Mesodermal cell (in vitro differentiated cells): Measurements from ENCODE around the gene ZNF892. TPM values are rescaled to one million over a fixed set of nuclear protein-coding genes. Genes with fewer than 3 reads are reported as not detected.

ENCODE experiments used
- H3K27ac ChIP-seq: 2 replicates; pipeline ENCODE4 v1.7.0; 2013; ENCODE audit warnings: mild to moderate bottlenecking, low read depth, low read length, moderate library complexity; ENCODE audit not compliant: severe bottlenecking
- H3K36me3 ChIP-seq: 2 replicates; pipeline ENCODE4 v1.7.1; 2013; ENCODE audit warnings: mild to moderate bottlenecking, low read length, moderate library complexity; ENCODE audit not compliant: control insufficient read depth, insufficient read depth
- H3K4me1 ChIP-seq: one replicate; pipeline ENCODE4 v1.7.1; 2013; ENCODE audit warnings: mild to moderate bottlenecking, low read length; ENCODE audit not compliant: insufficient read depth, control insufficient read depth, poor library complexity, severe bottlenecking
- H3K4me3 ChIP-seq: 2 replicates; pipeline ENCODE4 v1.7.0; 2013; ENCODE audit warnings: low read length, control low read depth, mild to moderate bottlenecking; ENCODE audit not compliant: insufficient read depth, poor library complexity, severe bottlenecking; ENCODE audit errors: extremely low read depth
- H3K9me3 ChIP-seq: 2 replicates; pipeline ENCODE4 v1.7.1; 2013; ENCODE audit warnings: mild to moderate bottlenecking, low read length, moderate library complexity; ENCODE audit not compliant: control insufficient read depth
- WGBS, 2 experiments: methylation state at CpG; one replicate each; pipeline ENCODE4 v1.1.5; 2013; ENCODE audit warnings: missing lambda C conversion rate in 2 of 2; ENCODE audit not compliant: insufficient coverage in 2 of 2; 5-methylcytosine and 5-hydroxymethylcytosine counted together
- polyA plus RNA-seq, 2 experiments: library from polyadenylated mRNA; stranded (reverse); fragments of 50-300 nt; gene quantifications; one replicate each; pipeline ENCODE4 v1.2.3, GENCODE V29; 2013

The ZNF892 gene
- polyA plus RNA-seq (2013, experiment 1 of 2) = 3.7 TPM
- polyA plus RNA-seq (2013, experiment 2 of 2) = 3.3 TPM

- 1 to 2% methylated on average over 38 to 59 of the region's 74 CpGs for WGBS, 2 experiments
- H3K4me3 ChIP-seq = peak within 1 kb of the TSS; percentile 69
- H3K9me3 ChIP-seq = peaks cover 33% of the 10 kb centered on the region
- H3K4me1 ChIP-seq = no peaks in the 10 kb centered on the region
- H3K27ac ChIP-seq = peak within 1 kb of the TSS; percentile 65
- H3K36me3 ChIP-seq = peaks cover 35% of the 10 kb centered on the region
These were observed at the start of gene ZNF892 for GRCh38 chr2:95207111-95207961. Gene ZNF892, plus strand, starts transcription at chr2:95207521. Its CDS starts 295 bp downstream, at chr2:95207816.

- H3K27ac ChIP-seq = no peak overlapping the region
- peak overlapping the region; percentile 65 for H3K4me3 ChIP-seq
- peaks cover 39% of the 10 kb centered on the region for H3K36me3 ChIP-seq
- peaks cover 27% of the 10 kb centered on the region for H3K9me3 ChIP-seq
- H3K4me1 ChIP-seq = no peaks in the 10 kb centered on the region
- 83 to 87% methylated on average over 6 to 8 of the region's 10 CpGs for WGBS, 2 experiments
These were observed 48.9 kb upstream of the ZNF892 start for GRCh38 chr2:95158441-95158840.

GRCh38 chr2:95158891-95159619 lies 48.3 kb upstream of the ZNF892 start:
- H3K27ac ChIP-seq = no peak overlapping the region
- peaks cover 38% of the 10 kb centered on the region for H3K36me3 ChIP-seq
- peaks cover 25% of the 10 kb centered on the region for H3K9me3 ChIP-seq
- 9 to 10% methylated on average over 34 of the region's 58 CpGs for WGBS, 2 experiments
- no peaks in the 10 kb centered on the region for H3K4me1 ChIP-seq
- H3K4me3 ChIP-seq = peak overlapping the region; percentile 65

- H3K4me1 ChIP-seq = peaks cover 4% of the 10 kb centered on the region
- peak within 1 kb of the TSS; percentile 65 for H3K4me3 ChIP-seq
- no peak within 1 kb of the TSS for H3K27ac ChIP-seq
- H3K36me3 ChIP-seq = peaks cover 31% of the 10 kb centered on the region
- 17 to 19% methylated on average over 37 to 52 of the region's 64 CpGs for WGBS, 2 experiments
- H3K9me3 ChIP-seq = peaks cover 19% of the 10 kb centered on the region
These were observed 47.5 kb upstream of the ZNF892 start, which contains the start of gene ZNF514 for GRCh38 chr2:95159690-95160449. Gene ZNF514, minus strand, starts transcription at chr2:95159848. Its CDS starts 6,595 bp downstream, at chr2:95153253.

GRCh38 chr2:95165030-95165370 lies 42.3 kb upstream of the ZNF892 start:
- Histone ChIP-seq H3K4me1 (peaks cover 8% of the 10 kb centered on the region), H3K4me3 (peak overlapping the region; percentile 77), H3K27ac (peak overlapping the region; percentile 93), H3K9me3 (peaks cover 4% of the 10 kb centered on the region), H3K36me3 (peaks cover 6% of the 10 kb centered on the region)
- 2 to 5% methylated on average over 8 to 9 of the region's 9 CpGs for WGBS, 2 experiments

GRCh38 chr2:95165371-95166064 lies 41.8 kb upstream of the ZNF892 start, which contains the start of gene ZNF2:
Gene ZNF2, plus strand, starts transcription at chr2:95165809. Its CDS starts 10,418 bp downstream, at chr2:95176227.
- H3K4me1 ChIP-seq = peaks cover 8% of the 10 kb centered on the region
- 0 to 1% methylated on average over 48 to 56 of the region's 56 CpGs for WGBS, 2 experiments
- H3K36me3 ChIP-seq = peaks cover 6% of the 10 kb centered on the region
- peak within 1 kb of the TSS; percentile 93 for H3K27ac ChIP-seq
- H3K9me3 ChIP-seq = peaks cover 4% of the 10 kb centered on the region
- peak within 1 kb of the TSS; percentile 77 for H3K4me3 ChIP-seq

- H3K36me3 ChIP-seq = peaks cover 6% of the 10 kb centered on the region
- WGBS, 2 experiments = 17 to 26% methylated on average over 6 to 12 of the region's 16 CpGs
- peaks cover 8% of the 10 kb centered on the region for H3K4me1 ChIP-seq
- peak overlapping the region; percentile 93 for H3K27ac ChIP-seq
- H3K4me3 ChIP-seq = peak overlapping the region; percentile 77
- H3K9me3 ChIP-seq = peaks cover 4% of the 10 kb centered on the region
These were observed 41.1 kb upstream of the ZNF892 start for GRCh38 chr2:95166065-95166763.

GRCh38 chr2:95171902-95172301 lies 35.4 kb upstream of the ZNF892 start:
- 80 to 83% methylated on average over 7 of the region's 7 CpGs for WGBS, 2 experiments
- no peaks in the 10 kb centered on the region for H3K4me1 ChIP-seq
- peaks cover 5% of the 10 kb centered on the region for H3K36me3 ChIP-seq
- H3K9me3 ChIP-seq = no peaks in the 10 kb centered on the region
- H3K27ac ChIP-seq = no peak overlapping the region
- no peak overlapping the region for H3K4me3 ChIP-seq

GRCh38 chr2:95174031-95174542 lies 33.2 kb upstream of the ZNF892 start:
- Histone ChIP-seq H3K36me3 (peaks cover 5% of the 10 kb centered on the region), H3K9me3 (no peaks in the 10 kb centered on the region), H3K4me1 (no peaks in the 10 kb centered on the region), H3K4me3 (no peak overlapping the region), H3K27ac (no peak overlapping the region)
- WGBS, 2 experiments = 89 to 95% methylated on average over 2 of the region's 2 CpGs
